Stimulated activated CD4-positive, alpha-beta T cell treated with anti-CD3 and anti-CD28 coated beads, Interleukin-1b, Interleukin-23, amount 100 ng/mL, for 1 hour (primary cell): Measurements from ENCODE around the gene RPS19BP1.
A peak's percentile ranks its signal among the peaks of the same experiment; 100 is the strongest.

Experiments
- DNase-seq, 2 donors: peaks; one replicate each; pipeline ENCODE4 v3.0.0-alpha.2; 2020; ENCODE audit warnings: low read depth in 2 of 2

Gene RPS19BP1

GRCh38 chr22:39532215-39533073, at the start of gene RPS19BP1:
Gene RPS19BP1 (minus strand): TSS chr22:39532748. CDS start chr22:39532738, 10 bp downstream.
- peak; percentile 98 for DNase-seq

GRCh38 chr22:39581303-39581702, 48.8 kb upstream of the RPS19BP1 start:
- no peak for DNase-seq

GRCh38 chr22:39580795-39581194, 48.2 kb upstream of the RPS19BP1 start:
- DNase-seq: no peak

GRCh38 chr22:39580006-39580441, 47.5 kb upstream of the RPS19BP1 start:
- no peak for DNase-seq

- DNase-seq: no peak
Measured at GRCh38 chr22:39577900-39578299, 45.4 kb upstream of the RPS19BP1 start.

GRCh38 chr22:39577366-39577765, 44.8 kb upstream of the RPS19BP1 start:
- DNase-seq: no peak

GRCh38 chr22:39576027-39576426, 43.5 kb upstream of the RPS19BP1 start:
- DNase-seq: no peak

- no peak for DNase-seq
Measured at GRCh38 chr22:39575552-39575825, 42.9 kb upstream of the RPS19BP1 start.

GRCh38 chr22:39574779-39575551, 42.4 kb upstream of the RPS19BP1 start:
- DNase-seq: no peak

- DNase-seq: no peak
Measured at GRCh38 chr22:39571538-39571937, 39.0 kb upstream of the RPS19BP1 start.

- no peak for DNase-seq
Measured at GRCh38 chr22:39570665-39571064, 38.1 kb upstream of the RPS19BP1 start, which contains the start of gene CACNA1I. Gene CACNA1I (plus strand): TSS chr22:39570753. CDS start chr22:39570753, 0 bp downstream.

- no peak for DNase-seq
Measured at GRCh38 chr22:39570226-39570625, 37.7 kb upstream of the RPS19BP1 start.

GRCh38 chr22:39569066-39569465, 36.5 kb upstream of the RPS19BP1 start:
- DNase-seq: no peak

GRCh38 chr22:39568278-39568981, 35.9 kb upstream of the RPS19BP1 start:
- DNase-seq: no peak

GRCh38 chr22:39567135-39567946, 34.8 kb upstream of the RPS19BP1 start:
- peak in 1 of 2 donors; percentile 22 for DNase-seq

- no peak for DNase-seq
Measured at GRCh38 chr22:39565414-39565944, 32.9 kb upstream of the RPS19BP1 start.

GRCh38 chr22:39563571-39564428, 31.3 kb upstream of the RPS19BP1 start:
- no peak for DNase-seq

GRCh38 chr22:39562839-39563489, 30.4 kb upstream of the RPS19BP1 start:
- DNase-seq: no peak

GRCh38 chr22:39560127-39560526, 27.6 kb upstream of the RPS19BP1 start:
- DNase-seq: no peak
